HG03558 (cell line): ENCODE results near the gene SLC1A7.

ENCODE experiments used
- ATAC-seq: cut with Tn5 transposase; IDR thresholded peaks from one replicate; pipeline ENCODE4 v1.9.1; 2021; ENCODE audit warnings: moderate number of reproducible peaks; ENCODE audit not compliant: unreplicated experiment; ENCODE audit errors: extremely low read depth

The SLC1A7 gene

DNA sequence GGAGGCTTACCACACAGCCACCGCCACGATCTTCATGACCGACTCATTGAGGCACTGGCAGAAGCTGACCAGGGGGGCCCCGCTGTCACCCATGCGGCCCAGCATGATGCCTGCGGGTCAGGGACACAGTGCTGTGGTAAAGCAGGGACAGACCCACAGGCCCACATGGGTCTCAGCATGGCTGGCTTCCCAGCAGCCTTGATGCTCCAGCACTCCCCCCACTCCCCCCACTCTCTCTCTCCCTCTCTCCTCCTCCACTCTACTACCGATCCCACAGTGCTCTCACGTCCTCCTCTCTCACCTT, 49.0 kb downstream of the SLC1A7 start:
- ATAC-seq, result no peak

- ATAC-seq, result no peak
Observed at GRCh38 chr1:53092659-53093450, 49.6 kb downstream of the SLC1A7 start.

DNA sequence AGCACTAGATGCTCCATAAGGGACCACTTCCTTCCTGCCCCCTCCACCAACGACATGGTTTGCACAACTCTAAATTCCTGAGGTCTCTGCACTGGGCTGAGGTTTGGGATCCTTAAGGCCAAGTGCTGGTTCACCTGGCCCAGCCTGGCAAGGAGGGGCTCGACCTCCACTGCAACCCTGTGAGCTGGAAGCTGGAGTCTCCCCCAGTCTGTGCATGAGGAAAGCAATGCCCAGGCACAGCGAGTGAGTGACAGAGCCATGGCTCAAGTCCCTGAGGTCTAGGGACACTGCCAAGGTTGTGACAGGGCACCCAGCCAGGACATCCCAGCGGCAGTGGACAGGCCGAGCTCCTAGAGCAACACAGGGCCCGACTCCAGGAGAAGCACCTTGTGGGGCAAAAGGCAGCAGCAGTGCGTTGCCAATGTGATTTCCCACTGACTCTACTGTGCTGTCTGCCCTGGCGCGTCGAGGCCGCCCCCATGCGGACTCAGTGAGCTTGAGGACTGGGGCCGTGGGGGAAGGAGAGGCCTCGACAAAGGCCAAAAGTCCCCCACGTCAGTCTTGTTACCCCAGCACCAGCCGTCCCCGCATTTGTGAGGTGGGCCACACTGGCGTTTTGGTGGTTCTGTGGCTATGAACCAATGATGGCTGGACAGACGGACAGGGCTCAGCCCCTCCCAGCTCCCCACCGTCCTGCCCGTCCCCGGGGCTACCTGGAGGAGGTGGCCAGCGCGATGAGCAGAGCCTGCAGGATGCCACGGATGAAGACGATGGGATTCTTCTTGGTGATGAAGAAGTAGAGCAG, 50.4 kb downstream of the SLC1A7 start:
- no peak for ATAC-seq

DNA sequence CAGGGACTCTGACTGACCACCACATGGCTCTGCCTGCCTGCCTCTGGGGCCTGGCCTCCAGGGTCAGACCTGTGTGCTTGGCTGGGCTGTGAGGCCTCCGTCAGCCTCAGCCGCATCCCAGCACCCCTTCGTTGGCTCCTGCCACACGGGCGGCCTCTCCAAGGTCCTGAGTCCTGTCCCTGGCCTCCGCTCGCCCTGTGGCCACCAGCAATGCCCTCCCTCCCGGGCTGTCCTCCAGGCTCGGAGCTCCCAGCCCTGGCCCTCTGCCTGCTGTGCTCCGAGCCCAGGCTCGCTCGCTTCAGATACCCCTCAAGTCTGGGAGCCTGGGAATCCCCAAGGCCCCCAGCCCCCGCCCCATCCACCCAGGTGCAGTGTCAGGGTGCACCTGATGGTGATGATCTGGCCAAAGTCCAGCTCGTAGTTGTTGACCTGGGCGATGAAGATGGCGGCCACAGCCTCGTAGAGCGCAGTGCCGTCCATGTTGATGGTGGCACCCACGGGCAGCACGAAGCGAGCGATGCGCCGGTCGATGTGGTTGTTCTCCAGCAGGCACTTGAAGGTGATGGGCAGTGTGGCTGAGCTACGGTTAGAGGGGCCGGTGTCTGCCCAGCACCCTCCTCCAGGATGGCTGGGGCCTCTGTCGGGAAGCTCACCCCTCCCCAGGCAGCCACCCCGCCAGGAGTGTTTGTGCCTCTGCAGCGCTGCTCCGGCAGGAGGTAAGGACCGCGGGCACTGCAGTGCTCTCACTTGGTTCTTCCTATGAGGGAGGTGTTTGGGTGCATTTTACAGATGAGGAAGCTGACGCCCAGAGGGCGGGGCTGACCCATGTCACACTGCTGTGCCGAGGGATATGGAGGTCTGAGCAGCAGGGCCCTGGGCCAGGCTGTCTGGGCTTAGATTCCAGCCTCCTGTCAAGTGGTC, 52.0 kb downstream of the SLC1A7 start:
- ATAC-seq, result no peak

- no peak for ATAC-seq
Observed at GRCh38 chr1:53089478-53090226, 52.8 kb downstream of the SLC1A7 start.

DNA sequence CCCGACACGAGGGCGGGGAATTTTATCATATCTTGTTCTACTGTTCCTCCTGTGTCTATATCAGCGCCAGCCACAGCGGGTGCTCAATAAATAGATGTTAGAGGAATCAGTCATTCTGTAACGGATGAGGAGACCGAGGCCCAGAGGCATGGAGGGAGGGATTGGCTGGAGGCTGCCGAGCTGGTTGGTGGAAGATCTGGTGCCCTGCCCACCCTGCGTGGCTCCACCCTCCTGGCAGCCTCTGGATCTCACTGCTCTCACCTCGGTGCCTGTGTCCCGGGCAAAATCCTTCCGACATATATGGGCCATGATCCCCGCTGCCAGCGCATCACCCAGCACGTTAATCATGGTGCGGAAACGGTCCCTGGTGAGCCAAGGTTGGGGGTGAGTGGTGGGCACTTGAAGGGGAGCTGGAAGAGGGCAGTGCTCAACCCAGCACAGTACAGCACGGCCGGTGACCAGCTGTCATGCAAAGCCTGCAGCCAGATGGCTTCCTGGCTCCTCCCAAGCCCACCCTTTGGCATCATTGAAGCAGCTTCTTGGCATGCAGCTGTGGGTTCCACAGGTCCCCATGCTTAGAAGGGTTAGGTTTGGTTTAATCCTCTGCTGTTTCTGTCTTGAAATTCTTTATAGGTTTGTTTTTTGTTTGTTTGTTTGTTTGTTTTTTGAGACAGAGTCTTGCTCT, 53.7 kb downstream of the SLC1A7 start:
- ATAC-seq, result no peak

DNA sequence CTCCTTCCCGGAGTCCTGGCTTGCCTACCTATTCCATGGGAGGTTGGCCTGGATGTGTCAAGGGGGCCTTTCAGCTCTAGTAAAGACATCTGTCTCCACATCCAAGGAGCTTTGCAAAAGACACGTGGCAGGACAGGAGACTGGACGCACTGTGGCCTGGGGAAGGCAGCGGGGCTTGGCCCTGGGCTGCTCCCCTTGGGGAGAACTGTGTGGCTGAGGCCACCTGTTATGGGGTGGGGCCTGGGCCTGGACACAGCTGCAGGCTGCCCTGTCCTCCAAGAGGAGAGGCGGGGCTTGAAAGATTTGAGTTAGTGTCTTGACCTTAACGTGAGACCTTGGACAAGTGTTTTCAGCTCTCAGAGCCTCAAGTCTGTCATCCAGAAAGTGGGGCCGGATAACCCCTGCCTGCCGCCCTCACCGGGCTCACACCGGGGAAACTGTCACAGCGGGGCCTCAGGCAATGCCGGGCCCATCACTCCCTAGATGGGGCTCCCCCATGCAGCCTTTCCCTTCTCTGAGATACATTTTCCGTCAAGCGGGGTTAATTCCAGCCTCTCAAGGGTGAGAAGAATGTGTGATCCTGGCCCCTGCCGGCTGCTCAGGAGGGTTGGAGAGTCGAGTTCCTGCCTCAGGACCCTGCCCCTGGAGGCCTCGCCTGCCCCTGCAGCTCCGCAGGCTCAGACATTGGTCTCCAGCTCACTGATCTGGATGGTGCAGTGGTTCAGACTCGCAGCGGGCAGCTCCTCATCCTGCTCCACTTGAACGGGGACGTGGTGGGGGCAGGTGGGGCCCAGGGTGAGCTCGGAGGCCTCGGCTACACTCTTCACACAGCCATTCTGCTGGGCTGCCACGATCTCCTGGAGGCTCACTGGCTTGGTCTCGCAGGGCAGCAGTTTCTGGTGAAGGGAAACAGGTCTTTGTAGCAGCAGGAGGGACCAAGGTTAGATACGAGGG, 54.8 kb downstream of the SLC1A7 start:
- no peak for ATAC-seq

- no peak for ATAC-seq
Observed at GRCh38 chr1:53086491-53087070, 55.9 kb downstream of the SLC1A7 start.

DNA sequence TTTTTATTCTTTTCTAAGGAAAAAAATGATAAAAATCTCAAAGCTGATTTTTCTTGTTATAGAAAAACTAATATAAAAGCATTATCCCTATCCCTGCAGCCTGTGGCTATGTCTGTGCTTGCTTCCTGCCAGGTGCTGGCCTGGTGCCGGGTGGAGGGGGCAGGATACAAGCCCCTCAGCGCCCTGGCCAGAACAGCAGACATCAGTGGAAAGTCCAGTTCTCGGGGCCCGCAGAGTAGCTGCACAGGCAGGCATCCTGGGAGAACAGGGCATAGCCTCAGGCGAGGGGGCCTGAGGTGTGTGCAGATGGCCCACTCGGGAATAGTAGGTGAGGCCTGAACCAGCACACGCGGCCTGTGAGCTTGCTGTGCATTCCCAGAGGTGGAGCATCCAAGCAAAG, 57.0 kb downstream of the SLC1A7 start:
- no peak for ATAC-seq

- ATAC-seq, result no peak
Observed at GRCh38 chr1:53084589-53084971, 57.9 kb downstream of the SLC1A7 start.

DNA sequence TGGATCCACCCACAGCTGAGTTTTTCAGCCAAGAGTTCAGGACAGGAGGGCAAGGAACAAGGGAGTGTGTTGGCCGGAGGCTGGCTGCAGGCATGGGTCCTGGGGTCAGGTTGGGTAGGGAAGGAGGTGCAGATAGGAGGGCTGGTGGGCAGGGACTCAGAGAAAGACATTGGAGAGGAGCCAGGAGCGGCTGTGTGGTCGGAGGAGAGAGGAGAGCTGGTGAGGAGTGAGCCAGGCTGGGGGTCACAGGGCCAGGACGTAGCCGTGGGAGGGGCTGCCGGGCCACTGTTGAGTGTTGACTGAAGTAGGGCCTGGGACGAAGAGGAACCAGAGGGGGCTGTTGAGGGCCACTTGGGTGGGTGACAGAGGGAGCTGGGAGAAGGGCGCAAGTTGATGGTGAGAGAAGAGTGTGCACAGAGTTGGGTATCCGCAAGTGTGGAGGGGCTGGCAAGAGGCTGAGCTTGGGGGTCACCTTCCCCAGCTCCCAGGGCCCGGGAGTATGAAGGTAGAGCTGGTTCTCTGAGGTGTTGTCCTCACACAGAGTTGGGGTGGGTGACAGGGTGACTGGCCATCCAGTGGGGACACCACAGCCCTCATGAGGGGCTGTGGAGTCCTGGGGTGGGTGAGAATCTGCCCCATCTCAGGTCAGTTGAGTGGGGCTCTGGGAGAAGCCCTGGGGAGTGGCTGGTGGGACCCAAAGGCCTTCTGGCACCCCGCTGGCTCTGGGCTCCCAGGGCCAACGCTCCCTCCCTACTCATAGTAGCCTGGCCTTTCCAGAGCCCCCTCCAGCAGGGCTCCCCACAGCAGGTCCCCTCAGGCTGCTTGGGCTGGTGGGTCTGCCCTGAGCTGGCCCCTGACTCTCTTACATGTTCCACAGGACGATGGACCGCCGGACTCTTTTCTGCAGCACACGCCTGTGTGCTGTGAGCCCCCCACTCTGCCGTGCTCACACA, 58.5 kb downstream of the SLC1A7 start:
- ATAC-seq, result no peak

DNA sequence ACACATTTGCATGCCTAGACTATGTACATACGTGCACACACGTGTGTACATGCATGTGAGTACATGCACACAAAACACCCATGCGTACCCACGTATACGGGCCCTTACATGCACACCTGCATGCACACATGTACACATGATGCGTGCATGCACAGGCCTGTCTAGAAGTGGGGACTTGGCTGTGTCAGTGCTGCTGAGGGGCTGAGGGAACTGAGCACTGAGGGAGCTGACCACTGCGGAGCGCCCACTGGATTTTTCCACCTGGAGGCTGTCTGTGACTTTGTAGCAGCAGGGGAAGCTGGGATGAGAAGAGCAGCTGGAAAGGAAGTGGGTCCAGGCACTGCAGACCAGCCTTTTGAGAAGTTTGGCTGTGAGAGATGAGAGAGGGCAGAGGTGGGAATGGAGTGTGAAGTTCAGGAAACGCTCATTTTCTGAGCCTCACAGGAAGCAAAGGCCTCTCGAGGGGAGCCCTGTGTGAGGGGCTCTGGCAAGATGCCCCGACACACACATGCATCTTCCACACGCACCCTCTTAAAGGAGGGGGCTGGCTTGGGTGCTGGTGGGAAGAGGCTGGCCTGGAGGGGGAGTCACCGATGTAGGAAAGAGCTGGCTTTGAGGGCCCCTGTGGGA, 59.5 kb downstream of the SLC1A7 start:
- ATAC-seq, result no peak

- no peak for ATAC-seq
Observed at GRCh38 chr1:53081384-53082066, 60.9 kb downstream of the SLC1A7 start.

DNA sequence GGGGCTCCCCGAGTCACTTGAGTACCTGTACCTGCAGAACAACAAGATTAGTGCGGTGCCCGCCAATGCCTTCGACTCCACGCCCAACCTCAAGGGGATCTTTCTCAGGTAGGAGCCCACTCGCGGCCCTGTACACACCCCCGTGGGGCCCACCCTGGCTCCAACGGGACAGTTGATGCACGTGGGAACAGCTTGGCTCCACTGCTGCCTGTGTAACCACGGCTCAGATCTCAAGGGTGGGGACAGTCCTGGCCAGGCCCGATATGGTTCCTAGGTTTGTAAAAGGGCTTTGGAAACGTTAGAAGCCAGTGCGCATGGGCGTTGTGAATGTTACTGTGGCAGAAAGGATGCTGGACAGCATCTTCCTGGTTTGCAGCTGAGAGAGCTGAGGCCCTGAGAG, 61.7 kb downstream of the SLC1A7 start:
- ATAC-seq, result no peak

DNA sequence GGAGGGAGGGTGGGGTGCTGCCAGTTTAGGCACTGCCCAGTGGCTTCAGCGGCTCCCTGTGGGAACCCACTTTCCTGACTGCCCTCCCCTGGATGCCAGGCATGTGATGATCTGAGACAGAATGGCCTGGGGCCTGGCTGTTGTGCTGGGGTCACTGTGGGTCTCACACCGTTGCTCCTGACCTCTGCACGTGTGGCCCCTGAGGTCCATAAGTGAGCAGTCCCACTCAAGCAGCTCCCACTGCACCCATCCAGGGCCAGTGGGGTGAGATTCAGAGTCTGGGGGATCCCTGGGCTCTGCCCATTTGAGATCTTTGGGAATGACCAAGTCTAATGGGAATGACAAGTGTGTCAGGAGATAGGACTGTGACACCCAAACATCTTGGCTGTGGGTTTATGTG, 62.4 kb downstream of the SLC1A7 start:
- ATAC-seq, result no peak

- ATAC-seq, result no peak
Observed at GRCh38 chr1:53079251-53079650, 63.2 kb downstream of the SLC1A7 start.
